Lung (tissue), 12 donors: ENCODE results near the gene APBB2. TPM values are rescaled to one million over a fixed set of nuclear protein-coding genes. Genes with fewer than 3 reads are reported as not detected.

Source experiments
- ATAC-seq: fragments of 200-7000 bp; cut with Tn5 transposase; one replicate; pipeline ENCODE4 v1.9.1; 2020; ENCODE audit warnings: moderate number of reproducible peaks; ENCODE audit not compliant: insufficient read depth, low FRiP score
- DNase-seq, 3 donors: peaks; one replicate each; pipeline ENCODE4 v3.0.0-alpha.2; 2013 to 2017
- H3K27ac ChIP-seq, 2 donors: one replicate each; pipeline ENCODE4 v1.5.1; 2013; ENCODE audit warnings: mild to moderate bottlenecking in 2 of 2, moderate library complexity in 2 of 2, control low read depth in 1 of 2, inconsistent platforms in 1 of 2, low read depth in 1 of 2, low read length in 1 of 2
- H3K27me3 ChIP-seq, 3 donors: one replicate each; pipeline ENCODE4 v1.5.1; 2013; ENCODE audit warnings: low read length in 2 of 3; ENCODE audit not compliant: control insufficient read depth in 3 of 3, insufficient read depth in 3 of 3
- H3K36me3 ChIP-seq, 4 donors: one replicate each; pipeline ENCODE4 v1.5.1; 2013; ENCODE audit warnings: low read length in 4 of 4, mild to moderate bottlenecking in 1 of 4, moderate library complexity in 1 of 4; ENCODE audit not compliant: control insufficient read depth in 4 of 4, insufficient read depth in 4 of 4
- H3K4me1 ChIP-seq, 5 donors: one replicate each; pipeline ENCODE4 v1.5.1; 2013; ENCODE audit warnings: low read length in 5 of 5, mild to moderate bottlenecking in 2 of 5, moderate library complexity in 1 of 5; ENCODE audit not compliant: control insufficient read depth in 5 of 5, insufficient read depth in 5 of 5
- H3K4me3 ChIP-seq: one replicate; pipeline ENCODE4 v1.5.1; 2013; ENCODE audit warnings: mild to moderate bottlenecking, control low read depth, moderate library complexity
- H3K9ac ChIP-seq, 2 donors: one replicate each; pipeline ENCODE4 v1.5.1; 2013; ENCODE audit warnings: low read length in 2 of 2, control low read depth in 1 of 2; ENCODE audit not compliant: insufficient read depth in 1 of 2
- H3K9me3 ChIP-seq, 4 donors: one replicate each; pipeline ENCODE4 v1.5.1; 2013; ENCODE audit warnings: low read length in 3 of 4, mild to moderate bottlenecking in 1 of 4, moderate library complexity in 1 of 4; ENCODE audit not compliant: control insufficient read depth in 4 of 4, insufficient read depth in 3 of 4
- WGBS, 2 donors: extraction: QIAGEN DNeasy Blood & Tissue Kit; methylation state at CpG; one replicate each; pipeline ENCODE4 v1.1.7; 2013; 5-methylcytosine and 5-hydroxymethylcytosine counted together
- polyA plus RNA-seq, 2 donors: library from polyadenylated mRNA; stranded (reverse); fragments of 200-250 nt; gene quantifications; one replicate each; pipeline ENCODE4 v1.2.1, GENCODE V29; 2013
- total RNA-seq, 2 donors: library from RNA; depleted of rRNA in 1 of 2; stranded (reverse); fragments of >200 nt in 1 of 2; gene quantifications; one replicate each; pipeline ENCODE4 v1.2.1, GENCODE V29; 2014 to 2021
- TF ChIP-seq, protein P1 (sequence below): IDR thresholded peaks from 2 replicates; pipeline ENCODE4 v1.5.1; 2012; ENCODE audit warnings: mild to moderate bottlenecking; ENCODE audit errors: control extremely low read depth, extremely low read depth
- donor health status: control.
- donor health status: control.
- donor health status: Bipolar disorder and iron deficiency.
- donor health status: healthy.
- donor health status: DM: yes; HTN: yes; CAD: no.

The APBB2 gene
- total and polyA plus RNA-seq, 4 donors = 13.3 to 99.0 (median 40.4) TPM

DNA sequence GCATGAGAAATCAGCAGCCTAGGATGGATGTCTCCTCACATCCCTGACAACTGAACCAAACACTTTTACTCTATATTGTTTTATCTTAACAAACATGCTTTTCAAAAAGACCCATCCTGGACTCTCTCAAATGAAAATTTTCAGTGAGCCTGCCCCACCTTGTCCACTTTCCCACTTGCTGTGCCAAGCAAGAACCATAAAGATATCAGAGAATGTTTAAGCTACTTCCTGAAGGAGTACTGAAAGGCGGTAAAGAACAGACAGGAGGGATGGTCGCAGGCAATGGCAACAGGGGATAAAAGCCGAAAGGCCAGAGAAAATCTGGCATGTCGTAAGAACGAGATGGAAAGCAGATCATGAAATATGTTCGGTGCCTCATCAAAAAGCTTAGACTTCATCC, 10.5 kb downstream of the APBB2 start:
- no peak for DNase-seq
- H3K9me3 ChIP-seq = no peaks in the 10 kb centered on the region
- no peak overlapping the region for H3K9ac ChIP-seq
- H3K27me3 ChIP-seq = no peaks in the 10 kb centered on the region
- ATAC-seq = no peak
- TF ChIP-seq, protein P1, sequence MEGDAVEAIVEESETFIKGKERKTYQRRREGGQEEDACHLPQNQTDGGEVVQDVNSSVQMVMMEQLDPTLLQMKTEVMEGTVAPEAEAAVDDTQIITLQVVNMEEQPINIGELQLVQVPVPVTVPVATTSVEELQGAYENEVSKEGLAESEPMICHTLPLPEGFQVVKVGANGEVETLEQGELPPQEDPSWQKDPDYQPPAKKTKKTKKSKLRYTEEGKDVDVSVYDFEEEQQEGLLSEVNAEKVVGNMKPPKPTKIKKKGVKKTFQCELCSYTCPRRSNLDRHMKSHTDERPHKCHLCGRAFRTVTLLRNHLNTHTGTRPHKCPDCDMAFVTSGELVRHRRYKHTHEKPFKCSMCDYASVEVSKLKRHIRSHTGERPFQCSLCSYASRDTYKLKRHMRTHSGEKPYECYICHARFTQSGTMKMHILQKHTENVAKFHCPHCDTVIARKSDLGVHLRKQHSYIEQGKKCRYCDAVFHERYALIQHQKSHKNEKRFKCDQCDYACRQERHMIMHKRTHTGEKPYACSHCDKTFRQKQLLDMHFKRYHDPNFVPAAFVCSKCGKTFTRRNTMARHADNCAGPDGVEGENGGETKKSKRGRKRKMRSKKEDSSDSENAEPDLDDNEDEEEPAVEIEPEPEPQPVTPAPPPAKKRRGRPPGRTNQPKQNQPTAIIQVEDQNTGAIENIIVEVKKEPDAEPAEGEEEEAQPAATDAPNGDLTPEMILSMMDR = no peak
- no peaks in the 10 kb centered on the region for H3K36me3 ChIP-seq
- peaks cover 0 to 25% (median 5%) of the 10 kb centered on the region in 5 donors for H3K4me1 ChIP-seq
- WGBS, 2 donors = 90 to 93% methylated on average over 6 of the region's 6 CpGs
- H3K4me3 ChIP-seq = no peak overlapping the region
- peak overlapping the region; percentile 48 to 59 for H3K27ac ChIP-seq

DNA sequence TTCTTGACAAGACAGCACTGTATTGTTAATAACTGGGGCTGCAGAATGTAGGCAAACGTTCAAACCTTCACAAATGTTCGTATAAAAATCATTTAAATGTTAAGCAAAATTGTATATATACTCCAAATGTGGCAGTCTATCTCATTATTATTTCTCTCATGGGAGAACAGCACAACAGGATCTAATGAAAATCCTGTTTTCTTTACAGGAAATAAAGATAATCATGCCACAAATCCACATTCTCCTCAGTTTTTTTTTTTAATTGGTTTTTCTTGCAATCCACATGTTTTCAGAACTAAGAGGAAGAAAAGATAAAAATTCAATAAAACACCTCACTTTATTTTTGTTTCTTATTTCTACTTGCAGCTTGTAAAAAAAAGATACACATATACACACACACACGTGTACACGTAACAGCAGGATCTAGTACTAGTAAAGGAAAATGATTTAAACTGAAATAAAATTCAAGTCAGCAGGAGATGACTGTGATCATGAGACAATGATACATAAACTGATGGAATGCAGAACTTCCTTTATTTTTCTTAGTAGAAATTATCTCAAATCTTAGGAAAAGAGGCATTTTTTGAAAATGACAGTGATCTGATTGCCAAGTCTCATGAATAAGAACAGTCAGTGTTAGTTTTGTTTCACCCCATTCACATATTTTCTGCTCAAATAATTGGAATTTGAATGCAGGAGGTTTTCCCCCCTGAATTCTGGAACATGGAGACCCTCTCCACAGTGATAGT, 11.3 kb downstream of the APBB2 start:
- peak overlapping the region in 1 of 2 donors; percentile 59 for H3K27ac ChIP-seq
- 68 to 83% methylated on average over 4 of the region's 4 CpGs for WGBS, 2 donors
- TF ChIP-seq, protein P1 = no peak
- ATAC-seq = no peak
- H3K9me3 ChIP-seq = no peaks in the 10 kb centered on the region
- DNase-seq = peak in 1 of 3 donors; percentile 11
- H3K9ac ChIP-seq = no peak overlapping the region
- no peaks in the 10 kb centered on the region for H3K36me3 ChIP-seq
- H3K4me3 ChIP-seq = no peak overlapping the region
- H3K27me3 ChIP-seq = no peaks in the 10 kb centered on the region
- peaks cover 0 to 25% (median 5%) of the 10 kb centered on the region in 5 donors for H3K4me1 ChIP-seq

DNA sequence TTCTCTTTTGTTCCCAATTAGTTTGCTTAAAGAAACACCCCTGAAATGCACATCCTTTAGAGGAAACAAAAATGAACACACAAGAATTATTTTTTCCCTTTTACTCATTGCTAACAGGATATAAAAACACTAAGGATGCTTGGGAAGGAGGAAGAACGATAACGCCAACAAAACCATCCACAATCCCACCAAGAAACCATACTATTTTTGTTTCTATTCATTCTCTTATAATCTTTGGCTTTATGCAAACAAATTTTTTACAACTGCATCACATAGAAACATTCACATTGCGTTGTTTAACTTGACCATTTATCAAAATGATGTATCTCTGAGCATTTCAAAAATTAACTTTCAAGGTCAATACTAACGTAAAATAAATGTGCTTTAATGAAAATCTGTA, 12.0 kb downstream of the APBB2 start:
- H3K4me1 ChIP-seq = peaks cover 0 to 25% (median 5%) of the 10 kb centered on the region in 5 donors

More for the DNA sequence above, 12.0 kb downstream of the APBB2 start:
- Histone ChIP-seq H3K27ac (no peak overlapping the region), H3K27me3 (no peaks in the 10 kb centered on the region), H3K36me3 (no peaks in the 10 kb centered on the region), H3K4me3 (no peak overlapping the region), H3K9me3 (no peaks in the 10 kb centered on the region), H3K9ac (no peak overlapping the region)
- WGBS, 2 donors = 73 to 81% methylated on average over 4 of the region's 4 CpGs
- no peak for DNase-seq
- TF ChIP-seq, protein P1 = no peak
- ATAC-seq = no peak
